OCI-LY1 (cell line): ENCODE data around the gene CELF3.
"Not testable (repeated sequence)": the region's sequence is repeated elsewhere in the genome, so short reads cannot be mapped to it uniquely, and the experiment has no call there.

ENCODE experiments used
- CTCF ChIP-seq: fragments of 200-600 bp; sonication (generic), shearing (Covaris generic); IDR thresholded peaks from 2 replicates; pipeline ENCODE4 v1.5.1; 2017; ENCODE audit warnings: mild to moderate bottlenecking, antibody characterized with exemption, low read length, moderate library complexity, mixed read lengths
- EZH2 ChIP-seq: fragments of 200-600 bp; sonication (generic), shearing (Covaris generic); IDR thresholded peaks from 2 replicates; pipeline ENCODE4 v1.8.0; 2017; ENCODE audit warnings: borderline replicate concordance, mixed run types, mild to moderate bottlenecking, antibody characterized with exemption, low read length, moderate library complexity, mixed read lengths

DNA sequence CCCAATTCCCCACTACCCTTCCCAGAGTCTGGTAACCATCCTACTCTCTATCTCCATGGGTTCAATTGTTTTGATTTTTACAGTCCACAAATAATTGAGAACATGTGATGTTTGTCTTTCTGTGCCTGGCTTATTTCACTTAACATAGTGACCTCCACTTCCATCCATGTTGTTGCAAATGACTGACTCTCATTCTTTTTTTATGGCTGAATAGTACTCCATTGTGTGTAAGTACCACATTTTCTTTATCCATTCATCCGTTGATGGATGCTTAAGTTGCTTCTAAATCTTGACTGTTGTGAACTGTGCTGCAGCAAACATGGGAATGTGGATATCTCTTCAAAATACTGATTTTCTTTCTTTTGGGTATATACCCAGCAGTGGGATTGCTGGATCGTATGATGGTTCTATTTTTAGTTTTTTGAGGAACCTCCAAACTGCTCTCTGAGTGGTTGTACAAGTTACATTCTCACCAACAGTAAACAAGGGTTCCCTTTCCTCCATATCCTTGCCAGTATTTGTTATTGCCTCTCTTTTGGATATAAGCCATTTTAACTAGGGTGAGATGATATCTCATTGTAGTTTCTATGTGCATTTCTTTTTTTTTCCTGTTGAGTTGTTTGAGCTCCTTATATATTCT lies 46.4 kb downstream of the CELF3 start:
- not testable (repeated sequence) for TF ChIP-seq CTCF, EZH2
